ENCODE measurements around the gene PLPPR1.

DNA sequence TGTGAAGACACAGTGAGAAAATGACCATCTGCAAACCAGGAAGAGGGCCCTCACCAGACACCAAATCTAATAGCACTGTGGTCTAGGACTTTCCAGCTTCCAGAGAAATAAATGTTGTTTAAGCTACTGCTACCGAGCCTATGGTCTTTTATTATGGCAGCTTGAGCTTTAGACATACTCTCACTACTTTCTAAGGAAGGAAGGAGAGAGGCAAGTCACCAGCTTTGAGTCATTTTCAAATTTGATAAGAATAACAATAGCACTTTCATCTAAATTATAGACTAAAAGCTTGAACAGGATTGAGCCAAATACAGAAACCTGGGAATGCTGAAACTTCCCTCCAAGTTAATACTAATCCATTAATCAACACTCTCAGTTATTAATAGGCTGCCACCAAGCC is 64.4 kb downstream of the PLPPR1 start:
- TF ChIP-seq CTCF (IDR thresholded peaks at IDR 0.05; ENCODE audit: low read depth, low read length, missing input control) (no peak), RAD21 (IDR thresholded peaks at IDR 0.05) (no peak), EGR1 (IDR thresholded peaks at IDR 0.05; ENCODE audit: low read depth in 2 of 2) (no peak), ZBTB33 (IDR thresholded peaks at IDR 0.05) (no peak), ATF3 (IDR thresholded peaks at IDR 0.05) (no peak), YY1 (IDR thresholded peaks at IDR 0.05) (no peak), REST (IDR thresholded peaks at IDR 0.05) (no peak)
